GM13976 (cell line): ENCODE results near the gene ABRAXAS1.
A peak's percentile ranks its signal among the peaks of the same experiment; 100 is the strongest.
"Not testable (repeated sequence)": the region's sequence is repeated elsewhere in the genome, so short reads cannot be mapped to it uniquely, and the experiment has no call there.

Source experiments
- DNase-seq: peaks from one replicate; pipeline ENCODE4 v3.0.0; 2012; ENCODE audit warnings: low spot score
- in situ Hi-C: fragments of 300-500 bp; cut with MboI; formaldehyde crosslinking; loops from one replicate; pipeline ENCODE4 v1.12.0; 2022; ENCODE audit warnings: low sequenced_read_pairs, mixed read lengths, inconsistent platforms; ENCODE audit not compliant: unreplicated experiment
- TF ChIP-seq, protein P1 (sequence below): IDR thresholded peaks from 2 replicates; pipeline ENCODE4 v1.5.1; 2012; ENCODE audit warnings: borderline replicate concordance, mild to moderate bottlenecking; ENCODE audit not compliant: insufficient read depth; ENCODE audit errors: extremely low read depth, missing control alignments, control extremely low read depth

Gene ABRAXAS1

DNA sequence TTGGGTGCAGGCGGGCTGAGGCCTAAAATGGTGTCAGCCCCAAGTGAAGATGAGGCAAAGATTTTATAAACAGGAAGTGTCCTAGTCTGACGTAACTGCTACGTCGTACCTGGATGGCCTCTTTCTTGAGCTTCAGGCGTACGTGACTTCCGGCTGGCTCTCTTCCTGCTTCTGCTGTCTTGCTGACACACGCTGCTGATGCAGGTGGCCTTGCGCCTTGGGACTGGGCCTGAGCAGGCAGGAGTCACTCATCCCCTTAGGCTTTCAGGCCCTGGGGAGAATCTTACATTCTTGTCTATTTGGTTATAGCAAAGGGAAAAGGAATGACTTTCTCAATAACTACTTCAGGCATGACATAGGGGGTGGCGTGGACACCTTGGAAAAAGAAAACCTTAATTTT lies 20.1 kb upstream of the ABRAXAS1 start:
- no peak for DNase-seq
- in situ Hi-C loops: loop anchor here (5.0 kb wide), 1 partner anchor 132 kb away; no protein-coding TSS in a partner anchor
- TF ChIP-seq, protein P1, sequence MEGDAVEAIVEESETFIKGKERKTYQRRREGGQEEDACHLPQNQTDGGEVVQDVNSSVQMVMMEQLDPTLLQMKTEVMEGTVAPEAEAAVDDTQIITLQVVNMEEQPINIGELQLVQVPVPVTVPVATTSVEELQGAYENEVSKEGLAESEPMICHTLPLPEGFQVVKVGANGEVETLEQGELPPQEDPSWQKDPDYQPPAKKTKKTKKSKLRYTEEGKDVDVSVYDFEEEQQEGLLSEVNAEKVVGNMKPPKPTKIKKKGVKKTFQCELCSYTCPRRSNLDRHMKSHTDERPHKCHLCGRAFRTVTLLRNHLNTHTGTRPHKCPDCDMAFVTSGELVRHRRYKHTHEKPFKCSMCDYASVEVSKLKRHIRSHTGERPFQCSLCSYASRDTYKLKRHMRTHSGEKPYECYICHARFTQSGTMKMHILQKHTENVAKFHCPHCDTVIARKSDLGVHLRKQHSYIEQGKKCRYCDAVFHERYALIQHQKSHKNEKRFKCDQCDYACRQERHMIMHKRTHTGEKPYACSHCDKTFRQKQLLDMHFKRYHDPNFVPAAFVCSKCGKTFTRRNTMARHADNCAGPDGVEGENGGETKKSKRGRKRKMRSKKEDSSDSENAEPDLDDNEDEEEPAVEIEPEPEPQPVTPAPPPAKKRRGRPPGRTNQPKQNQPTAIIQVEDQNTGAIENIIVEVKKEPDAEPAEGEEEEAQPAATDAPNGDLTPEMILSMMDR: no peak

DNA sequence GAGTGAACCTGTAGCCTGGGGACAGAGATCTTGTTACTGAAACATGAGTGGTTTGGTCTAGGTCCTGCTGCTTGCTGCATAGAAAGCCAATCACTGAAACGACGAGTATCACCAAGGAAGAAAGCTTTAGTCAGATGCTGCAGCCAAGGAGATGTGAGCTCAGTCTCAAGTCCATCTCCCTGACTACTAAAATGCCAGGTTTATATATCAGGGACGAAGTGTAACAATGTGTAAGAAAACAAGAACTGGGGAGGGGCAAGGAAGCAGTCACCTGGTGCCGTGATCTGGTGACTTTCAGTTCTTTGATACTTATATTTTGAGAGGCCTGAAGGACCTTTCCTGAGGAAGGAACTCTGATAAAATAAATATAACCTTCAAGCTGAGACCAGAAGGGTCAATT lies 19.6 kb upstream of the ABRAXAS1 start:
- TF ChIP-seq, protein P1: no peak
- in situ Hi-C loops: loop anchor here (5.0 kb wide), 1 partner anchor 133 kb away; no protein-coding TSS in a partner anchor
- DNase-seq: no peak

DNA sequence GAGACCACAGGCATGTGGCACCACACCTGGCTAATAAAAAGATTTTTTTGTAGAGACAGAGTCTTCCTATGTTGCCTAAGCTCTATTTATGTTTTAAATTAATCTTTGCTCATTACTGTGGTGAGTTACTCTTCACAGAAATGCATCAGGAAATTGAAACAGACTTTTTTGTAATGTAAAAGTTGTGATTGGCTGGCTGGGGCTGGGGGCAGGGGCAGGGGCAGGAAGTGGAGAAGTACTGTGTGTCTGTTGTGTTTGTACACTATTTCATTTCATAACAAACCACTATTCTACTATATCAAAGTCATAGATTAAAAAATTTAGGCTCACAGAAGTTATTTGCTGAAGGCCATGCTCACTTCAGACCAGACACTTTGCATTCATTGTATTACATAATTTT lies 19.1 kb upstream of the ABRAXAS1 start:
- in situ Hi-C loops: loop anchor here (5.0 kb wide), 1 partner anchor 133 kb away; no protein-coding TSS in a partner anchor
- TF ChIP-seq, protein P1: no peak

DNA sequence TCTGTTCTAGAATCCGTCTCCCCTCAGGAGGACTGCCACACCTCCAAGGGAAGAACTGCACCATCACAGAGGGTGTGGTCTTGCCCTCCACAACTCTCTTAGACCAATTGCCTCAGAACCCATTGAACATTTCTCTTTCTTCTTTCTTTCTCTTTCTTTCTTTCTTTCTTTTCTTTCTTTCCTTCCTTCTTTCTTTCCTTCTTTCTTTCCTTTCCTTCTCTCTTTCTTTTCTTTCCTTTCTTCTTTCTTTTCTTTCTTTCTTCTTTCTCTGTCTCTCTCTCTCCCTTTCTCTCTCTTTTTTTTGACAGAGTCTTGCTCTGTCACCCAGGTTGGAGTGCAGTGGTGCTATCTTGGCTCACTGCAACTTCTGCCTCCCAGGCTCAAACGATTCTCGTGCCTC lies 16.8 kb upstream of the ABRAXAS1 start:
- in situ Hi-C loops: loop anchor here (5.0 kb wide), 1 partner anchor 136 kb away; no protein-coding TSS in a partner anchor
- not testable (repeated sequence) for DNase-seq

More for the DNA sequence above, 19.1 kb upstream of the ABRAXAS1 start:
- no peak for DNase-seq

DNA sequence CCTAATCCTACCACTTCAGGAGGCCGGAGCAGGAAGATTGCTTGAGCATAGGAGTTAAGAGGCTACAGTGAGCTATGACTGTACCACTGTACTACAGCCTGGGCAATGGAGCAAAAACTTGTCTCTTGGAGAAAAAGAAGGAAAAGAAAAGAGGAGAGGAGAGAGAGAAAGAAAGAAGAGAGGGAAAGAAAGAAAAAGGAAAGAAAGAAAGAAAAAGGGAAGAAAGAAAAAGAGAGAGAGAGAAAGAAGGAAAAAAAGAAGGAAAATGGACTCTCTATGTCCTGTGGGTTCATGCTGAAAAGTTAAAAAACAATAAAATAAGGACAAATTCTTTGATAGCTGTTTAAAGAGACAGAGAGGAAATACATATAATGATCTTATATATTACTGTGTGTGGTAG lies 13.3 kb upstream of the ABRAXAS1 start:
- in situ Hi-C loops: no loop called here
- DNase-seq: no peak
- TF ChIP-seq, protein P1: no peak

DNA sequence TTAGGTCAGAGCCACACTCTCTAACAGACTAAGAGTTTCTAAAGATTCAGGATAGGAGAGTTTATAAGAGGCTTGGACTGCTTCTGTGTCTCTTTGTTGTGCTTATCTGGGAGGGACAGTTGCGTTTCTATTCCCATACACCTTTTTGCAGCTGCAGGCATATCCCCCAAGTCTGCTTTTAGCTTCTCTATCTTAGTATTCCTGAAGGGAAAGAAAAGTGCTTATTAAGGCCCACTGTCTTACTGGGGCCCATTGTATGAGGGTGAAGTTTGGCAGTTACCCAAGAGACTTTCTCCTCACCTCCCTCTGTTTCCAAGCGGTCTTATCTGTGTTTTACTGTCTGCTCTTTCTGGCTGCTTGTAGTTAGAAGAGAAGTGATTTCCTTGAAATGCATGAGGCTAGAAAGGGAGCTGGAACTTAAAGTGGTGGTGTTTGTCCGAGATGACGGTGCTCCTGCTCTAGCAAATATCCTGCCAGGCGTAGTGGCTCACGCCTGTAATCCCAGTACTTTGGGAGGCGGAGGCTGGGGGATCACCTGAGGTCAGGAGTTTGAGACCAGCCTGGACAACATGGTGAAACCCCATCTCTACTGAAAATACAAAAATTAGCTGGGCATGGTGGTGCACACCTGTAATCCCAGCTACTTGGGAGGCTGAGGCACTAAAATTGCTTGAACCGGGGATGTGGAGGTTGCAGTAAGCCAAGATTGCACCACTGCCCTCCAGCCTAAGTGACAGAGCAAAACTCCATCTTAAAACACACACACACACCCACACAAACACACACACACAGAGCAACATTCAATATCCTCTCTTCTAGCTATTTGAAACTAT lies 11.4 kb upstream of the ABRAXAS1 start:
- in situ Hi-C loops, DNase-seq: not testable (repeated sequence)

DNA sequence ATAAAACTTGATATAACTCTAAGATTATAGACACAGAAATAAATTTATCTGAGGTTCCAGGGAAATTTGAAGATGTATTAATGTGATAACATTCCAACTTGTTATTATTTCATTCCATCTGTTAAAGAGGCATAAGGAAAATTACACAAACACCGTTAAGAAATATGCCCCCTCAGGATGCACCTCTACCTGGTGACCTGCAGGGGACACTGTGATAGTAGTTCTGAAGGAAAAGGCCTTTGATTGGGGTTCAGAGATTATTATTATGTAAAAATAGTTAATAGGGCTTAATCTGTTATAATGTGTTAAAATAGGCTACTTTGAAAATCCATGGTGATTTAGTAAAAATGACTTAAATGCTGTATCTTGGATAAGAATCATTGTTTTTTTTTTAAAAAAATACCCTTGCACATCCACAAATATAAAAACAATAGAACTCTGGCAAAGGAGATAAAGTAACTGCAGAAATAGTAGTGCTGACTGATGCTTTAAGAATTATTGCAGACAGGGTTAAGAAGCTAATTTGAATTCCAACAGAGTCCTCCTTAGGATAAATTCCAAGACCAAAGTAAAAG lies 6.1 kb upstream of the ABRAXAS1 start:
- in situ Hi-C loops: no loop called here
- TF ChIP-seq, protein P1: peak; percentile 68
- peak; percentile 53 for DNase-seq
